Measurements from ENCODE around the gene FRMD8. TPM values are rescaled to one million over a fixed set of nuclear protein-coding genes. Genes with fewer than 3 reads are reported as not detected.
"Not testable (repeated sequence)": the region's sequence is repeated elsewhere in the genome, so short reads cannot be mapped to it uniquely, and the experiment has no call there.

The FRMD8 gene
- total RNA-seq, 1 experiment from 2014 or later, result 58.7 TPM

DNA sequence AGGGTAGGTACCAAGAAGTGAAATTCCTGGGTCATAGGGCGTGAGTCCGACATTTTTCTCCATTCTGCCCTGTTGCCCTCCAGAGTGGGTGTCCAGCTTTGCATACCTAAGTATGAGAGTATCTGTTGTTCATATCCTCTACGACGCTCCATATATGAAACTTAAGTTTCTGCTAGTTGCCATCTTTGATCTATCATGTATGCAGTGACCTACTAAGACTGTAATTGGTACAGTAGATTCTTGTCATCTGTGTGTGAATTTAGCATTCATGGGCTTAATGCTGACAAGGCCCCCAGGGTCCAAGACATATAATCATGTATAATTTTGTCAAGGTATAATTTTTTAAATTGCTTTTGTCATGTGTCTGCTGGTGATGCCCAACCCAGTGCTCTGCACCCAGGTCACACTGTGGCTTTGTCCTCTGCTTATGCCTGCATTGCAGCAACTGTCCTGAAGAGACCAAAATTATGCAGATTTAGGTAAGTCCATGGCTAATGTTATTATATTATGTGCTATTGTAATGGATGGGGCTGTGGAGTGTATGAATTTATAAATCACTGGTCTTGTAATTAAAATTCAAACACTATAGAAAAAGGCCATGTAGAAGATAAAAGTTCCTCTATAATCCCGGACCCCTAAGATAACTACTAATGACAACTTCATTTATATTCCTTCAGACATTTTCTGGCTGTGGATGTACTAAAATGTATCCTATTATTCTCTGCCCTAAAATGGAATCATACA lies 48.4 kb downstream of the FRMD8 start:
- DNase-seq (ENCODE audit: low read depth), result peak; percentile 39

DNA sequence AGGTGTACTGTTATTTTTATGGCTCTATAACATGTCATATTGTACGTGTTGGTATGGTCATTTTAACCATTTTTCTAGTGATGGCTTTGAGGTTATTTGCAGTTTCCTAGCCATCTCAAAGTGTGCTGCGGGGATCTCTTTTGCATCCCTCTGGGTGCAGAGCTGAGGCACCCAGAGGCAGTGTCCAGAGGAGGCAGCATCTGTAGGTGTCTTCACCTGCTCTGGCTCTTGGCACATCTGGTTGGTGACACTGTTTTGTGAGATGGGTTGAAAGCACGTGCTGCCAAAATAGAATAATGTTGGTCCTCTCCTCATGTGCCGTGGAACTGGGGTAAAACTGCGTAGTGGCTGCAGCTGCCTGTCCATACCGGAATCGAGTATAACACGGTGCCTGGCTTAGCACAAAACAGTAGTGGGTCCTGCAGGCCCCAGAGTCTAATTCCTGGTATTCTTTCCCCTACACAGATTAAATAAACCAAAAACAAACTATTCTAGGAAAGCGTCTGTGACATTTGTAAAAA lies 49.0 kb downstream of the FRMD8 start:
- DNase-seq (ENCODE audit: low read depth), result peak; percentile 26

DNA sequence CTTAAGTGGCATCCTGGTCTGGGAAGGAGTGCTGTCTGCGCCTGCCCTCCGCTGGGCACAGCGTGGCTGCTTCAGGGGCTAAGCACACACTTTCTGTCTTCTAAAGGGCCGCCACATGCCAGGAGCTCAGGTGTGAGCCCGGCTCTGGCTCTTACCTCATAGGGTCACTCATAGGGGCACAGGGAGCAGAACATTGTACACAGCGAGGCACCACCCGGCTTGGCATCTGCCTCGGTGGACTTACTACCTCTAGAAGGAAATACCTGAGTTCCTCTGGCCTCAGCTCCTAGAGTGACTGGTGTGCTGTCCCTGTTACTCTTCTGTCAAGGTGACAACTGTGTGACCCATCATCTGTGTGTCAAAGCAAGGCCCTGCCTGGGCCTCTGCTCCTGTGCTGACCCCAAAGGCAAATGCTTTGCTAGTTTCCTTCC lies 49.6 kb downstream of the FRMD8 start:
- DNase-seq (ENCODE audit: low read depth), result peak; percentile 40

DNA sequence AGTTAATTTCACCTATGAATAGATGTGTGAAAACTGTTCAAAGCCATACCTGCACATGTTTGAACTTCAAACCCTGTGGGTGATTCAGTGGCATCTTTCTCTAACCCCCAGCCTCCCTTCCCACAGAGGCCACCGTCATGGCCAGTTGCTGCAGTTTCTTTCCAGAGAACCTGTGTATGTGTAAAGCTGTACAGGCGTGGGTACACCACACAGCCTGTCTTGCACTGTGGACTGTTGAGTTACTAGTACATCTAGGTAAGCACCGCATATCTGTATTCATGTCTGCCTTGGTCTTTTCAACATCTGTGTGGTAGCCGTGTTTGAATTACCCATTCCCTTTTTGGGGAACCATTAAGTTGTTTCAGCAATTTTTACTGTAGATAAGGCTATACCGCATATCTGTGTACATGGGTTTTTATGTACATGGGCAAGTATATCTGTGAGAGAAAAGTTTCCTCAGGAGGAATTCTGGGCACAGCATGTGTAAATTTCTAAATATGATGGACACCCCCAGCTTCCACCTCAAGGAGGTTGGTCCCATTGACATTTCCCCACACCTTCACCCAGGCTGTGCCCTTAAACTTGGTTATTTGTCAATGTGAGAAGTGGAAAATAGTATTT lies 50.1 kb downstream of the FRMD8 start:
- no peak for DNase-seq (ENCODE audit: low read depth)

DNA sequence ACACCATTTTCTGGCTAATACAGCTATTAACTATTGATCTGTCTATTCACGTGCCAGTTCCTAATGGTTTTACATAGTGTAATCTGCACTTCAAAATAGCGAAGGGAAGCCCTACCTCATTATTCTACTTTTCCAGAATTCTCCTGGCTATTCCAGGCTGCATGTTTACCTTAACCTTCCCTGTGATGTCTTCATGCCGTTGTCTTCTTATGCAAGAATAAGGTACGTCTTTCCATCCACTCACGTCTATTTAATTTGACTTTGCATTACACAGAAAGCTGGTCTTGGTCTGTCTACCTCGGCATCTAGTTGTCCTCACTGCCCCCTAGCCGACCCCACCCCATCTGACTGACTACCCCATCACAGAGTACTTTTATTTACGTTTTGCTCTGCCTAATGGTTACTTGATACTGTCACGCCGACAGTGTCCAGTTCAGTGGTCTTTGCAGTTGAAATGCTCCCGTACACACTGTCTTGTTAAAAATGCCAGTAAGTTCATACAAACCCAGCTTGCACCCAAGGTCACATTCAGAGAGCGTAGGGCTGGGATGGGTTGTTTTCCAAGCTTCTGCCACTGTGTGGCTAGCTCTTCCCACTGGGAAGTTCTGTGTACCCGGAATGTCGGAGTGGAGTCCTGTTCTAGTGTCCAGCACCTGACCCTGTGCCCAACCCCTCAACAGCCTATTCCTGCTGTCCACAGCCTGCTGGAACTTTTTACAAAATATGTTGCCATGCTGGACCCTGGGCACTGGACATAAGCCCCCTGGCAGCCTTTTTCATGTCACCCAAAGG lies 51.2 kb downstream of the FRMD8 start:
- DNase-seq (ENCODE audit: low read depth), result peak; percentile 43

DNA sequence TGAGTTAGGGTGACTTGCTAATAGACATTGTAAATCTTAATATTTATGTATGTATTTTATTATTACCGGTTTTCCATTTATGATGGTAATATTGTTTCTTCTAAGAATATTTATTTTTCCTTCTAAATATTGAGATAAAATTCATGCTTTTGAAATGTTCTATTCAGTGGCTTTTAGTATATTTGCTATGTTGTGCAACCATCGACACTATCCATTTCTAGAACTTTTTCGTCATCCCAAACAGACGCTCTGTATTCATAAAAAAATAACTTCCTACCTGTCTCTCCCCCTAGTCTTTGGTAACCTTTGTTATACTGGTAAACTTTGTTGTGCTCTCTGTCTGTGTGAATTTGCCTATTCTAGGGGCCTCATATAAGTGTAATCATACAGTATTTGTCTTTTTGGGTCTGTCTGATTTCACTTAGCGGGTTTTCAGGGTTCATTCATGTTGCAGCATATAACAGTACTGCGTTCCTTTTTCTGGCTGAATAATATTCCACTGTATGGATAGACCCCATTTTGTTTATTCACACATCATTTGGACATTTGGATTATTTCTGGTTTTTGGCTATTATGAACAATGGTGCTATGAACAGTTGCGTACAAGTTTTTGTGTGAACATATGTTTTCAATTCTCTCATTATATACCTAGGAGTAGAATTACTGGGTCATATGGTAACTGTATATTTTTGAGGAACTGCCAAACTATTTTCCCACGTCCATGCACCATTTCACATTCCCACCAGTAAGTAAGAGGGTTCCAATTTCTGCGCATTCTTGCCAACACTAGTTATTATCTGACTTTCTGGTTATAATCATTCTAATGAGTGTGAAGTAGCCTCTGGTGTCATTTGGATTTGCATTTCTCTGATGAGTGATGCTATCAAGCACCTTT lies 52.1 kb downstream of the FRMD8 start:
- peak; percentile 34 for DNase-seq (ENCODE audit: low read depth)

DNA sequence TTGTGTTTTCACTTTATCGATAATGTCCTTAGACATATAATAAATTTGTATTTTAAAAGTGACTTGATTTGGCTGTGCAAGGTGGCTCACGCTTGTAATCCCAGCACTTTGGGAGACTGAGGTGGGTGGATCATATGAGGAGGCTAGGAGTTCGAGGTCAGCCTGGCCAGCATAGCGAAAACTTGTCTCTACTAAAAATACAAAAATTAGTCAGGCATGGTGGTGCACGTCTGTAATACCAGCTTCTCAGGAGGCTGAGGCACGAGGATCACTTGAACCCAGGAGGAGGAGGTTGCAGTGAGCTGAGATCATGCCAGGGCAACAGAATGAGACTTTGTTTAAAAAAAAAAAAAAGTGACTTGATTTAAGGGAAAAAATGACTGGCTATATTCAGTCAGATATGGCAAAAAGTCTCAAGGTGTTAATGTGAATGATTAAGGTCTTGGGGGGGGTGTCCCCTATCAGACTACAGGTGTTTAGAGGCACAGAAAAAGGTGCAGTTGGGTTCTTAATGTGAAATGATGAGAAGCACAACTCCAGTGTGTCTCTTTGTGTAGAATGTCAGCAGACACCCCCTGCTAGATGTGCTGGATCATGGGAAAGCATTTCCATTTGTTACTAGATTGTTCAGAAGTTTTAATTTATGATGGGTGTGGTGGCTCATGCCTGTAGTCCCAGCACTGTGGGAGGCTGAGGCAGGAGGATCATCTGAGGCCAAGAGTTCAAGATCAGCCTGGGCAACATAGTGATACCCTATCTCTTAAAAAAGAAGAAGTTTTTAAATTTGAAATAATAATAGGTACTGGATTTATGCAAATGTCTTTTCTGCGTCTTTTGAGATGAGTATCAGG lies 53.1 kb downstream of the FRMD8 start:
- peak; percentile 39 for DNase-seq (ENCODE audit: low read depth)

DNA sequence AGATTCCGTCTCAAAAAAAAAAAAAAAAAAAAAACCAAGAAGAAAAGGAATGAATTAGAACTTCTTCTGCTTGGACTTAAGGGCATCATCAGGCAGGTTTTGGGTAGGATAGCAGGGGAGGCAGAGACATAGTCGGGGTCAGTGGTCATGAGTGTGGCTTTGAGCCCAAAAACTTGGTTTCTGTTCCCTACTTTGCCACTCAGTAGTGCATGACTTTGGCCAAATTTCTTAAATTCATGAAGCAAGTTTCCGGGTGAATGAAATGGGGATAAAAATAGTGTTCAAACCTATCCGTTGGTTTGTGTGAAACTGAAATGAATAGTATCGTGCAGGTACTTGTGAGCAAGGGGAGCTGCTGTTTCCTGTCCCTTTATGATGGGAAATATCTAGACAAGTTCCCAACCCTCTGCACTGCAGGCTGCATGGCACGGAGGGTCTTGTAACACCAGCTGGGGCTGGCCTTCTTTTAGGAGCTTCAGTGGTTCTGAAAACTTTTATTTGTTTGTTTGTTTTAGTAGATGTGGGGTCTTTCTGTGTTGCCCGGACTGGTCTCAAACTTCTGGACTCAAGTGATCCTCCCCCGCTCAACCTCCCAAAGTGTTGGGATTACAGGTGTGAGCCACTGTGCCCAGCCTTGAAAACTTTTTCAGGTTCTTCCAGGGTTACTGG lies 54.5 kb downstream of the FRMD8 start:
- peak; percentile 36 for DNase-seq (ENCODE audit: low read depth)

DNA sequence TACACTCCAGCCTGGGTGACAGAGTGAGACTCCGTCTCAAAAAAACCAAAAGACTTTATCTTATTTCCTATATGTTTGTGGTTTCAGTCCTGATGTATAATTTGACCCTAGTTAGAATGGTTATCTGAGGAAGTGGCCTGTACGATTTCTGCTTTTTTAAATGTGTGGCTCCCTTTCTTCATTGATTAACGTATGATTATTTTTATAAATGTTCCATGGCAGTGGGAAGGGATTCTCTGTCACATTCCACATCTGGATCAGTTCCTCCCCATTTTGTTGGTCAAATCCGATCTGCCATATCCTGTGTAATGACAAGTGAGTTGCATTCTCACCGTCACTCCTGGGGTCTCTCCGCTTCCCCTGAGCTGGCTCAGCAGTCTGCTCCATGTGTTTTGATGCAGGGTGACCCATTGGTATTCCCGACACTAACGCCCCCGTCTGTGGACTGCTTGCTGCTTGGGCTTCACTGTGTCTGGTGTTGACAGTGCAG lies 56.5 kb downstream of the FRMD8 start:
- peak; percentile 32 for DNase-seq (ENCODE audit: low read depth)

DNA sequence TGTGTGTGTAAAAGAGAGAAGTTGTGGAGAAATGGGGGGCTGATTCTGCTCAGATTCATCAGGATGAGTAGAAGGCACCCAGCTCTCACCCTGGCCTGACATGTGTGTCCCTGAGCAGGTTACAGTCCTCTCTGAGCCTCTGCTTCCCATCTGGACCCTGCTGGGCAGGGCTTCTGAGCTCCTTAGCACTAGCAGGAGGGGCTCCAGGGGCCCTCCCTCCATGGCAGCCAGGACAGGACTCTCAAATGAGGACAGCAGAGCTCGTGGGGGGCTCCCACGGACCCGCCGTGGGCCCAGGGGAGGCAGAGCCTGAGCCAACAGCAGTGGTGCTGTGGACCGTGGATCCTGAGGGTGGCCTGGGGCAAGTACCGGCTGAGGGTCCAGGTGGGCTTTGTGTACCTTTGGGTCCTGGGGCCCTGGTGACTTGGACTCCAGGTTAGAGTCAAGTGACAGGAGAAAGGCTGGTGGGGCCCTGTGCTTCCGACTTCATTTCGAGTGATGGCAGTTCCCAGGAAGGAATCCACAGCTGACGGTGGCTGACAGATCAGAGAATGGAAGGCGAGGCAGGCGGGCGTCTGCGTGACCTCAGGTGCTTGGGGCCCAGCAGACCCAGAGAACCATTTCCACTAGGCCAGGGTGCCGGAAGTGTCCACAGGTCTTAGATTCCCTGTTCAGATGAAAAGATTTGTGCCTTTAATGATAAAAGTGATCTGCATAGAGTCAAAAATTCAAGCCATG lies 58.0 kb downstream of the FRMD8 start:
- peak; percentile 35 for DNase-seq (ENCODE audit: low read depth)

DNA sequence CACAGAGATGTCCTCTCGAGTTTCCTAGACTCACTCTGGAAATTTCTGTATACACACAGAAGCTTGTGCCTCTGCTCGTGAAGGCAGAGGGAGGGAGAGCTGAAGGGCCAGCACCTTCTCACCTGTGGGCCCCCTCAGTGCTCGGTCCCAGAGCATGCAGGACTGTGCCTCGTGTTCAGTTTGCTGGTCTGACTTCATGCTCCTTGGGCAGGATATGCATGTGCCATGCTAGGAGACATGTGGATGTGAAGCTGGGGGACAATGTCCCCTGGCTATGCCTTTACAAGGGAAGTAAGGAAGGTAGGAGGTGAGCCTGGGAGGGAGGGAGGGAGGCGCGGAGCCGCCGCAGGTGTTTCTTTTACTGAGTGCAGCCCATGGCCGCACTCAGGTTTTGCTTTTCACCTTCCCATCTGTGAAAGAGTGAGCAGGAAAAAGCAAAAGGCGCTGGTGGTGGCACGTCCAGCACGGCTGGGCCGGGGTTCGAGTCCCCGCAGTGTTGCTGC lies 58.7 kb downstream of the FRMD8 start:
- DNase-seq (ENCODE audit: low read depth), result peak; percentile 44

DNA sequence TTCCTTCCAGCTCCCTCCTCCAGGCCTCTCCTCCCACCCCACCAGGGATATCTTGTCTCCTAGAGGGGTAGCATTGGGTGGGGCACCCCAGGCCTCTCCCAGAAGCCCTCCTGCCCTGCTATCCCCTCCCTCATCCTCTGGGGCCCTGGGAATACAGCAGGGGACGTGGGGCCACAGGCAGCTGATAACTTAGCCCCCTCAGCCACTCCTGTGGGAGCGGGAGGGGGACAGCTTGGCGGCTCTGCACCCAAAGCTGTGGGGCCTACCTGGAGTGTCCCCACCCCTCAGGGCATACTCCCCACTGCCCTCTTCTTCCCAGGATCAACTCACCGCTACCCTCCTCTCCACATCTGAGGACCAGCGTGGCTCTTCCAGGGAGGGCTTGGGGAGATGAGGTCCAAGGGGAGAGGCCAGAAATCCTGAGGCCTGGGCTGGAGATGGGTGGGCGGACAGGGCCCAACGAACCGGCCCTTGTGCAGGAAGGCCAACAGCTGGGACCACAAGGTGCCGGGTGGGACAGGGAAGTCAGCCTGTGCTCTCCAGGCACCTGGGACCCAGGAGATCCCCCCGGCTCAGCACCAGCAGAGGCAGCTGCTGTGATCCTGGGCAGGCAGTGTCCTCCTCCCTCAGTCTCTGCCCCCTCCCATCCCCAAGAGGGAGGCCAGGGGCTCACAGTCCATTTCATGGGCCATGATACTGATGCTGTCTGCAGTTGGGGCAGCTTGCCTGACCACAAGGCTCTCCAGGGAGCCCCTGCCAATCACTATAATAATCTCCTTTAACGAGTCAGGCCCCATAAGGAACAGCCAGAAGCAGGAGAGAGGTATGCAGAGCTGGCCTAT lies 59.4 kb downstream of the FRMD8 start:
- peak; percentile 69 for DNase-seq (ENCODE audit: low read depth)

DNA sequence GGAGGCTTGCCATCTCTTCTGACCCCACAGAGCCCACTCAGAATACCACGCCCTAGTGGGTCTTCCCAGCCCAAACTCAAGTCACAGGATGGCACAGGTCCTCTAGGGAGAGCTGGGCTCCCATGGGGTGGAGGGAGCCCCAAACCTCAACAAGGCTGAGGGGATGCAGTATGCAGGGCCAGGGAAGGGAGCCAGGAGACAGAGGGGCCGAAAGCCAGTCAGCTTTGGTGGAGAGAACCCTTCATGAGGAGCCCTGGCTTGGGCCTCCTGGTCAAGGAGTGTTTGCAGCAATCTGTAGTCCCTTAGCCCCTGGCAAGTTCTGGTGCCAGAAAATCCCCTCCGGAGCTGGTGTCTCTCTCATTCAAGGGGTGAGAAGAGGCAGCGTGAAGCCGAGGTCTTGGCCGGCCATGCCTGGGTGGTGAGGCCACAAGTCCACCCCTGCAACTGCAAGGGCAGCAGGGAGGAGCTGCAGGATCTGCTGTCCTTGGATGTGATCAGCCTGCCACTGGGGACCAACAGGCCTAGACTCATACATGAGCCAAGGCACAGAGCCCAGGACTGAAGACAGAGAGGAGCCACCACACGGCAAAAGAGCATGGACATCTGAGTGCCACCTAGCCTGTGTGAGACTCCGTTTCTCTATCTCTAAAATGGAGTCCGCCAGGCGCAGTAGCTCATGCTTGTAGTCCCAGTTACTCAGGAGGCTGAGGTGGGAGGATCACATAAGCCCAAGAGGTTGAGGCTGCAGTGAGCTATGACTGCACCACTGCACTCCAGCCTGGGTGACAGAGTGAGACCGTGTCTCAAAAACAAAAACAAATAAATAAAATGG lies 60.2 kb downstream of the FRMD8 start:
- DNase-seq (ENCODE audit: low read depth), result peak; percentile 46

DNA sequence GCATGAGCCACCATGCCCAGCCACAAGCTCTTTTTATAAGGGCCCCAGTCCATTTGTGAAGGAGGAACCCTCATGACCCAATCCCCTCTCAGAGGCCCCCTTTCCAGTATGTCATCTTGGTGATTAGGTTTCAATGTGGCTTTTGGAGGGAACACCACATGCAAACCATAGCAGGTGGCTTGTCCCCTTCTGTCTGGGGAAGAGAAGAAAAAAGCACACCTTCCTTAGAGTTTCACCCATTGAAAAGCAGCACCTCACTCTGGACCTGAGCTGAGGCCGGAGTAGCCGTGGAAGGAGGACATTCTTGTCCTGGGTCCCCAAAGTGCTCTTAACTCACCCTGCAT lies 61.6 kb downstream of the FRMD8 start:
- peak; percentile 46 for DNase-seq (ENCODE audit: low read depth)

DNA sequence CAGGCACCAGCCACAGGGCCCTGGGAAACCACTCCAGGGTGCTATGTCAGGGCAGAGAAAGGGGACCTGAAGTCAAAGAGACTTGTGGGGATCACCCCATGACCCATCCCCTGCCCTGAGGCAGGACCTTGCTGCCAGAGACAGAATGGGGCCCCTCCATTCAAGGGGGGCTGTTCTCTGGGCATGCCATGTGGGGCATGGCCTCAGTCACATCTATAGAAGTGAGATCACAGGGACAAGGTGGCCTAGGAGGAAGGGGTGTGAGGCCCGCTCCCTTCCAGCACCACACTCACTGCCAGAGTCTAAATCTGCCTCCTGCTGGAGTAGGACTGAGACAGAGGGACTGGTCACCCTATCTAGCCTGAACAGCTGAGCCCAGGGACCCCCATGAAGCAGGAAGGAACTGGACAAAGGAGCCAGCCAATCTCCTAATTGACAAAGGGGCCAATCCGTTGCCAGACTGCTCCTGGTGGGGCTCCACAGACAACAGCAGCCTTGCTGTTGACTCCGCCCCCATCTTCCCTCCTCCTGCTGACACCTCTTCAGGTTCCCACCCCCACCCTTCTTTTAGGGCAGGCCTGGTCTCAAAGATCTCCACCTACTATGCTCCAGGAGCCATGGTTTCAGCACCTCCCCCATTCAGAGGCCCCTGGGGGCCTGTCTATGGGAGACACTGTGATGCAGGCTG lies 62.1 kb downstream of the FRMD8 start:
- DNase-seq (ENCODE audit: low read depth), result peak; percentile 49

DNA sequence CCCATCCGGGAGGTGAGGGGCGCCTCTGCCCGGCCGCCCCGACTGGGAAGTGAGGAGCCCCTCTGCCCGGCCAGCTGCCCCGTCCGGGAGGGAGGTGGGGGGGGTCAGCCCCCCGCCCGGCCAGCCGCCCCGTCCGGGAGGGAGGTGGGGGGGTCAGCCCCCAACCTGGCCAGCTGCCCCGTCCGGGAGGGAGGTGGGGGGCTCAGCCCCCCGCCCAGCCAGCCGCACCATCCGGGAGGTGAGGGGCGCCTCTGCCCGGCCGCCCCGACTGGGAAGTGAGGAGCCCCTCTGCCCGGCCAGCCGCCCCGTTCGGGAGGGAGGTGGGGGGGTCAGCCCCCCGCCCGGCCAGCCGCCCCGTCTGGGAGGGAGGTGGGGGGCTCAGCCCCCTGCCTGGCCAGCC lies 64.9 kb downstream of the FRMD8 start:
- DNase-seq (ENCODE audit: low read depth), result not testable (repeated sequence)
